ENCODE data around the gene CHID1. TPM values are rescaled to one million over a fixed set of nuclear protein-coding genes. Genes with fewer than 3 reads are reported as not detected.

Gene CHID1
- total RNA-seq (2014; rRNA removed; shearing (Covaris generic)) = 51.2 and 67.3 TPM in 2 replicates
- 54.1 and 55.4 TPM in 2 replicates for polyA plus RNA-seq (2016; fragmentation: Nextera tagmentation; extraction: Ambion mirVana)
- long read RNA-seq, transcript CHID1-201 (13 exons, 3,374 nt) = major isoform, 48 of 97 reads
- long read RNA-seq, transcript CHID1-202 (12 exons, 1,289 nt) = minor isoform, 12 of 97 reads
- long read RNA-seq, transcript CHID1-203 (14 exons, 1,477 nt) = minor isoform, 15 of 97 reads
- long read RNA-seq, partial matches to known transcripts = 11 of 97 reads
- long read RNA-seq, other reads (novel, unspliced or antisense) = 11 of 97 reads

- Mint-ChIP-seq H3K27me3 (ENCODE audit: insufficient read depth, low read depth, poor library complexity) (peaks cover 9% of the 10 kb centered on the region), H3K4me3 (peak within 1 kb of the TSS; percentile 94), H3K27ac (peak within 1 kb of the TSS; percentile 89), H3K9me3 (no peaks in the 10 kb centered on the region), H3K4me1 (peaks cover 18% of the 10 kb centered on the region), H3K36me3 (ENCODE audit: low read depth) (peaks cover 16% of the 10 kb centered on the region)
- Histone ChIP-seq H3K4me1 (ENCODE audit: insufficient read depth) (peaks cover 14% of the 10 kb centered on the region; the same call in 1 of the 2 replicates), H3K27me3 (ENCODE audit: insufficient read depth) (no peaks in the 10 kb centered on the region), H3F3A (replicated peaks; ENCODE audit: low read depth) (peaks cover 22% of the 10 kb centered on the region; the same call in 1 of the 2 replicates), H3K4me2 (peak within 1 kb of the TSS; percentile 93), H4K20me1 (replicated peaks; ENCODE audit: insufficient read depth) (peaks cover 5% of the 10 kb centered on the region; the same call in 1 of the 2 replicates), H2AFZ (peak within 1 kb of the TSS; percentile 96), H3K4me3 (peak within 1 kb of the TSS; percentile 98), H3K27ac (ENCODE audit: low read depth) (peak within 1 kb of the TSS; percentile 80), H3K36me3 (ENCODE audit: insufficient read depth) (no peaks in the 10 kb centered on the region), H3K9me2 (ENCODE audit: insufficient read depth) (no peaks in the 10 kb centered on the region), H3K79me2 (replicated peaks; ENCODE audit: insufficient read depth) (peaks cover 42% of the 10 kb centered on the region)
- 0 out of 2 replicates have a peak, but pooled peaks have one; percentile 25 for TF ChIP-seq ETS1 (IDR thresholded peaks at IDR 0.05)
- no peak for TF ChIP-seq JUNB (IDR thresholded peaks at IDR 0.05; ENCODE audit: unreplicated experiment)
- TF ChIP-seq, protein P1, sequence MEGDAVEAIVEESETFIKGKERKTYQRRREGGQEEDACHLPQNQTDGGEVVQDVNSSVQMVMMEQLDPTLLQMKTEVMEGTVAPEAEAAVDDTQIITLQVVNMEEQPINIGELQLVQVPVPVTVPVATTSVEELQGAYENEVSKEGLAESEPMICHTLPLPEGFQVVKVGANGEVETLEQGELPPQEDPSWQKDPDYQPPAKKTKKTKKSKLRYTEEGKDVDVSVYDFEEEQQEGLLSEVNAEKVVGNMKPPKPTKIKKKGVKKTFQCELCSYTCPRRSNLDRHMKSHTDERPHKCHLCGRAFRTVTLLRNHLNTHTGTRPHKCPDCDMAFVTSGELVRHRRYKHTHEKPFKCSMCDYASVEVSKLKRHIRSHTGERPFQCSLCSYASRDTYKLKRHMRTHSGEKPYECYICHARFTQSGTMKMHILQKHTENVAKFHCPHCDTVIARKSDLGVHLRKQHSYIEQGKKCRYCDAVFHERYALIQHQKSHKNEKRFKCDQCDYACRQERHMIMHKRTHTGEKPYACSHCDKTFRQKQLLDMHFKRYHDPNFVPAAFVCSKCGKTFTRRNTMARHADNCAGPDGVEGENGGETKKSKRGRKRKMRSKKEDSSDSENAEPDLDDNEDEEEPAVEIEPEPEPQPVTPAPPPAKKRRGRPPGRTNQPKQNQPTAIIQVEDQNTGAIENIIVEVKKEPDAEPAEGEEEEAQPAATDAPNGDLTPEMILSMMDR (conservative IDR thresholded peaks at IDR 0.05; ENCODE audit: low read depth in 2 of 2) = no peak
- TF ChIP-seq POLR2AphosphoS5 (IDR thresholded peaks at IDR 0.05; ENCODE audit: low read depth) = peak; percentile 75
- TF ChIP-seq EZH2phosphoT487 (IDR thresholded peaks at IDR 0.05; ENCODE audit: unreplicated experiment) = no peak
- TF ChIP-seq, protein P2, sequence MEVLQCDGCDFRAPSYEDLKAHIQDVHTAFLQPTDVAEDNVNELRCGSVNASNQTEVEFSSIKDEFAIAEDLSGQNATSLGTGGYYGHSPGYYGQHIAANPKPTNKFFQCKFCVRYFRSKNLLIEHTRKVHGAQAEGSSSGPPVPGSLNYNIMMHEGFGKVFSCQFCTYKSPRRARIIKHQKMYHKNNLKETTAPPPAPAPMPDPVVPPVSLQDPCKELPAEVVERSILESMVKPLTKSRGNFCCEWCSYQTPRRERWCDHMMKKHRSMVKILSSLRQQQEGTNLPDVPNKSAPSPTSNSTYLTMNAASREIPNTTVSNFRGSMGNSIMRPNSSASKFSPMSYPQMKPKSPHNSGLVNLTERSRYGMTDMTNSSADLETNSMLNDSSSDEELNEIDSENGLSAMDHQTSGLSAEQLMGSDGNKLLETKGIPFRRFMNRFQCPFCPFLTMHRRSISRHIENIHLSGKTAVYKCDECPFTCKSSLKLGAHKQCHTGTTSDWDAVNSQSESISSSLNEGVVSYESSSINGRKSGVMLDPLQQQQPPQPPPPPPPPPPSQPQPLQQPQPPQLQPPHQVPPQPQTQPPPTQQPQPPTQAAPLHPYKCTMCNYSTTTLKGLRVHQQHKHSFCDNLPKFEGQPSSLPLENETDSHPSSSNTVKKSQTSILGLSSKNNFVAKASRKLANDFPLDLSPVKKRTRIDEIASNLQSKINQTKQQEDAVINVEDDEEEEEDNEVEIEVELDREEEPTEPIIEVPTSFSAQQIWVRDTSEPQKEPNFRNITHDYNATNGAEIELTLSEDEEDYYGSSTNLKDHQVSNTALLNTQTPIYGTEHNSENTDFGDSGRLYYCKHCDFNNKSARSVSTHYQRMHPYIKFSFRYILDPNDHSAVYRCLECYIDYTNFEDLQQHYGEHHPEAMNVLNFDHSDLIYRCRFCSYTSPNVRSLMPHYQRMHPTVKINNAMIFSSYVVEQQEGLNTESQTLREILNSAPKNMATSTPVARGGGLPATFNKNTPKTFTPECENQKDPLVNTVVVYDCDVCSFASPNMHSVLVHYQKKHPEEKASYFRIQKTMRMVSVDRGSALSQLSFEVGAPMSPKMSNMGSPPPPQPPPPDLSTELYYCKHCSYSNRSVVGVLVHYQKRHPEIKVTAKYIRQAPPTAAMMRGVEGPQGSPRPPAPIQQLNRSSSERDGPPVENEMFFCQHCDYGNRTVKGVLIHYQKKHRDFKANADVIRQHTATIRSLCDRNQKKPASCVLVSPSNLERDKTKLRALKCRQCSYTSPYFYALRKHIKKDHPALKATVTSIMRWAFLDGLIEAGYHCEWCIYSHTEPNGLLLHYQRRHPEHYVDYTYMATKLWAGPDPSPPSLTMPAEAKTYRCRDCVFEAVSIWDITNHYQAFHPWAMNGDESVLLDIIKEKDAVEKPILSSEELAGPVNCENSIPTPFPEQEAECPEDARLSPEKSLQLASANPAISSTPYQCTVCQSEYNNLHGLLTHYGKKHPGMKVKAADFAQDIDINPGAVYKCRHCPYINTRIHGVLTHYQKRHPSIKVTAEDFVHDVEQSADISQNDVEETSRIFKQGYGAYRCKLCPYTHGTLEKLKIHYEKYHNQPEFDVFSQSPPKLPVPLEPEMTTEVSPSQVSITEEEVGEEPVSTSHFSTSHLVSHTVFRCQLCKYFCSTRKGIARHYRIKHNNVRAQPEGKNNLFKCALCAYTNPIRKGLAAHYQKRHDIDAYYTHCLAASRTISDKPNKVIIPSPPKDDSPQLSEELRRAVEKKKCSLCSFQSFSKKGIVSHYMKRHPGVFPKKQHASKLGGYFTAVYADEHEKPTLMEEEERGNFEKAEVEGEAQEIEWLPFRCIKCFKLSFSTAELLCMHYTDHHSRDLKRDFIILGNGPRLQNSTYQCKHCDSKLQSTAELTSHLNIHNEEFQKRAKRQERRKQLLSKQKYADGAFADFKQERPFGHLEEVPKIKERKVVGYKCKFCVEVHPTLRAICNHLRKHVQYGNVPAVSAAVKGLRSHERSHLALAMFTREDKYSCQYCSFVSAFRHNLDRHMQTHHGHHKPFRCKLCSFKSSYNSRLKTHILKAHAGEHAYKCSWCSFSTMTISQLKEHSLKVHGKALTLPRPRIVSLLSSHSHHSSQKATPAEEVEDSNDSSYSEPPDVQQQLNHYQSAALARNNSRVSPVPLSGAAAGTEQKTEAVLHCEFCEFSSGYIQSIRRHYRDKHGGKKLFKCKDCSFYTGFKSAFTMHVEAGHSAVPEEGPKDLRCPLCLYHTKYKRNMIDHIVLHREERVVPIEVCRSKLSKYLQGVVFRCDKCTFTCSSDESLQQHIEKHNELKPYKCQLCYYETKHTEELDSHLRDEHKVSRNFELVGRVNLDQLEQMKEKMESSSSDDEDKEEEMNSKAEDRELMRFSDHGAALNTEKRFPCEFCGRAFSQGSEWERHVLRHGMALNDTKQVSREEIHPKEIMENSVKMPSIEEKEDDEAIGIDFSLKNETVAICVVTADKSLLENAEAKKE (CRISPR knock-in tag; IDR thresholded peaks at IDR 0.05) = no peak
- TF ChIP-seq EZH2 (IDR thresholded peaks at IDR 0.05; ENCODE audit: low read depth, unreplicated experiment) = no peak
- no peak for TF ChIP-seq ZNF331 (CRISPR knock-in tag; IDR thresholded peaks at IDR 0.05; ENCODE audit: low read depth)
- TF ChIP-seq, protein P3, sequence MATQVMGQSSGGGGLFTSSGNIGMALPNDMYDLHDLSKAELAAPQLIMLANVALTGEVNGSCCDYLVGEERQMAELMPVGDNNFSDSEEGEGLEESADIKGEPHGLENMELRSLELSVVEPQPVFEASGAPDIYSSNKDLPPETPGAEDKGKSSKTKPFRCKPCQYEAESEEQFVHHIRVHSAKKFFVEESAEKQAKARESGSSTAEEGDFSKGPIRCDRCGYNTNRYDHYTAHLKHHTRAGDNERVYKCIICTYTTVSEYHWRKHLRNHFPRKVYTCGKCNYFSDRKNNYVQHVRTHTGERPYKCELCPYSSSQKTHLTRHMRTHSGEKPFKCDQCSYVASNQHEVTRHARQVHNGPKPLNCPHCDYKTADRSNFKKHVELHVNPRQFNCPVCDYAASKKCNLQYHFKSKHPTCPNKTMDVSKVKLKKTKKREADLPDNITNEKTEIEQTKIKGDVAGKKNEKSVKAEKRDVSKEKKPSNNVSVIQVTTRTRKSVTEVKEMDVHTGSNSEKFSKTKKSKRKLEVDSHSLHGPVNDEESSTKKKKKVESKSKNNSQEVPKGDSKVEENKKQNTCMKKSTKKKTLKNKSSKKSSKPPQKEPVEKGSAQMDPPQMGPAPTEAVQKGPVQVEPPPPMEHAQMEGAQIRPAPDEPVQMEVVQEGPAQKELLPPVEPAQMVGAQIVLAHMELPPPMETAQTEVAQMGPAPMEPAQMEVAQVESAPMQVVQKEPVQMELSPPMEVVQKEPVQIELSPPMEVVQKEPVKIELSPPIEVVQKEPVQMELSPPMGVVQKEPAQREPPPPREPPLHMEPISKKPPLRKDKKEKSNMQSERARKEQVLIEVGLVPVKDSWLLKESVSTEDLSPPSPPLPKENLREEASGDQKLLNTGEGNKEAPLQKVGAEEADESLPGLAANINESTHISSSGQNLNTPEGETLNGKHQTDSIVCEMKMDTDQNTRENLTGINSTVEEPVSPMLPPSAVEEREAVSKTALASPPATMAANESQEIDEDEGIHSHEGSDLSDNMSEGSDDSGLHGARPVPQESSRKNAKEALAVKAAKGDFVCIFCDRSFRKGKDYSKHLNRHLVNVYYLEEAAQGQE (IDR thresholded peaks at IDR 0.05; ENCODE audit: unreplicated experiment) = no peak
- TF ChIP-seq ZNF114 (CRISPR knock-in tag; IDR thresholded peaks at IDR 0.05) = no peak
- no peak for TF ChIP-seq NANOG (IDR thresholded peaks at IDR 0.05; ENCODE audit: borderline replicate concordance)
- TF ChIP-seq CREB1 (CRISPR knock-in tag; IDR thresholded peaks at IDR 0.05; ENCODE audit: low read depth) = no peak
- TF ChIP-seq STAT1 (IDR thresholded peaks at IDR 0.05; ENCODE audit: unreplicated experiment) = no peak
- ATAC-seq (peak; percentile 91), DNase-seq (ENCODE audit: low spot score) (peak; percentile 94)
These were observed at the start of gene CHID1 for GRCh38 chr11:910589-911030. Gene CHID1, minus strand, starts transcription at chr11:910810. Its CDS starts 5,994 bp downstream, at chr11:904816.

All from GM23338 (cell line).